ENCODE measurements around the gene SDE2. TPM values are rescaled to one million over a fixed set of nuclear protein-coding genes. Genes with fewer than 3 reads are reported as not detected.

SDE2 gene
- total RNA-seq, 4 donors from 2014 or later: 26.2 to 32.7 (median 30.9) TPM

- no peak for DNase-seq (ENCODE audit: low spot score in 2 of 2)
- H3K4me3 ChIP-seq (ENCODE audit: low read depth, poor library complexity, severe bottlenecking): no peak overlapping the region
- no peak for TF ChIP-seq POLR2A (IDR thresholded peaks at IDR 0.05)
- no peak for TF ChIP-seq CTCF (IDR thresholded peaks at IDR 0.05)
- intact Hi-C loops (cut with DNase I; ENCODE audit: low total_unique reads): no loop called here
- WGBS, 2 donors: 78 to 87% methylated on average over 4 of the region's 4 CpGs
Measured at GRCh38 chr1:225945564-225945963, 53.6 kb downstream of the SDE2 start.

GRCh38 chr1:225944951-225945350 is 54.2 kb downstream of the SDE2 start:
- TF ChIP-seq POLR2A (IDR thresholded peaks at IDR 0.05): no peak
- TF ChIP-seq CTCF (IDR thresholded peaks at IDR 0.05): no peak
- H3K4me3 ChIP-seq (ENCODE audit: low read depth, poor library complexity, severe bottlenecking): no peak overlapping the region
- 83 to 84% methylated on average over 7 of the region's 7 CpGs for WGBS, 2 donors

GRCh38 chr1:225944387-225944786 is 54.8 kb downstream of the SDE2 start:
- intact Hi-C loops (cut with DNase I; ENCODE audit: low total_unique reads): no loop called here
- no peak for TF ChIP-seq POLR2A (IDR thresholded peaks at IDR 0.05)
- H3K4me3 ChIP-seq (ENCODE audit: low read depth, poor library complexity, severe bottlenecking): no peak overlapping the region
- no peak for DNase-seq (ENCODE audit: low spot score in 2 of 2)
- 78 to 85% methylated on average over 2 of the region's 2 CpGs for WGBS, 2 donors

More at GRCh38 chr1:225944951-225945350, 54.2 kb downstream of the SDE2 start:
- intact Hi-C loops (cut with DNase I; ENCODE audit: low total_unique reads): no loop called here
- no peak for DNase-seq (ENCODE audit: low spot score in 2 of 2)

- intact Hi-C loops (cut with DNase I; ENCODE audit: low total_unique reads): no loop called here
- TF ChIP-seq POLR2A (IDR thresholded peaks at IDR 0.05): no peak
- no peak for TF ChIP-seq CTCF (IDR thresholded peaks at IDR 0.05)
- 88 to 91% methylated on average over 4 of the region's 4 CpGs for WGBS, 2 donors
Measured at GRCh38 chr1:225943582-225943981, 55.6 kb downstream of the SDE2 start.

GRCh38 chr1:225942574-225942973 is 56.6 kb downstream of the SDE2 start:
- no peak for TF ChIP-seq CTCF (IDR thresholded peaks at IDR 0.05)
- TF ChIP-seq POLR2A (IDR thresholded peaks at IDR 0.05): no peak
- H3K4me3 ChIP-seq (ENCODE audit: low read depth, poor library complexity, severe bottlenecking): no peak overlapping the region
- WGBS, 2 donors: 59 to 69% methylated on average over 7 of the region's 7 CpGs
- intact Hi-C loops (cut with DNase I; ENCODE audit: low total_unique reads): no loop called here
- no peak for DNase-seq (ENCODE audit: low spot score in 2 of 2)

More at GRCh38 chr1:225943582-225943981, 55.6 kb downstream of the SDE2 start:
- DNase-seq (ENCODE audit: low spot score in 2 of 2): no peak
- H3K4me3 ChIP-seq (ENCODE audit: low read depth, poor library complexity, severe bottlenecking): no peak overlapping the region

GRCh38 chr1:225941942-225942222 is 57.3 kb downstream of the SDE2 start:
- TF ChIP-seq POLR2A (IDR thresholded peaks at IDR 0.05) (no peak), CTCF (IDR thresholded peaks at IDR 0.05) (no peak)
- 64 to 65% methylated on average over 1 of the region's 1 CpG for WGBS, 2 donors
- DNase-seq (ENCODE audit: low spot score in 2 of 2): no peak

More at GRCh38 chr1:225941942-225942222, 57.3 kb downstream of the SDE2 start:
- H3K4me3 ChIP-seq (ENCODE audit: low read depth, poor library complexity, severe bottlenecking): no peak overlapping the region
- intact Hi-C loops (cut with DNase I; ENCODE audit: low total_unique reads): no loop called here
